B cell (primary cell): ENCODE results near the gene SGCD. TPM values are rescaled to one million over a fixed set of nuclear protein-coding genes. Genes with fewer than 3 reads are reported as not detected.

Experiments
- ATAC-seq: fragments of 200-7000 bp; cut with Tn5 transposase; one replicate; pipeline ENCODE4 v1.10.0; 2021; ENCODE audit warnings: low read depth, mild to moderate bottlenecking, moderate number of reproducible peaks, moderate library complexity
- CTCF ChIA-PET: fragments of 350-600 bp; sonication (Branson Sonifier 250); formaldehyde crosslinking; loops from one replicate; lab custom pipeline; 2021; ENCODE audit warnings: antibody characterized with exemption, inconsistent platforms; lab: Charles Lee
- POLR2A ChIA-PET: fragments of 350-600 bp; sonication (Branson Sonifier 250); formaldehyde crosslinking; loops from one replicate; lab custom pipeline; 2021; ENCODE audit warnings: antibody characterized with exemption; lab: Charles Lee
- DNase-seq: peaks from one replicate; pipeline ENCODE4 v3.0.0; 2013
- H2AFZ ChIP-seq: 2 replicates; pipeline ENCODE4 v1.6.1; 2012; ENCODE audit warnings: mild to moderate bottlenecking, low read depth, low read length; ENCODE audit not compliant: insufficient read depth, poor library complexity, severe bottlenecking
- H3K27ac ChIP-seq, 2 donors: 1 replicate in 1 of 2; 2 replicates in 1 of 2; pipeline ENCODE4 v1.5.1; 2012 to 2013; ENCODE audit warnings: low read length in 2 of 2, mild to moderate bottlenecking in 2 of 2, moderate library complexity in 1 of 2
- H3K27me3 ChIP-seq, 4 experiments: fragments of 200-600 bp in 1 of 4; sonication (generic) in 1 of 4; replicated peaks in 1 of 4; 1 replicate in 2 of 4; 2 replicates in 2 of 4; pipeline versions ENCODE4 v1.6.1 to v1.7.0; 2013 to 2016; ENCODE audit warnings: low read length in 3 of 4, mild to moderate bottlenecking in 2 of 4, mixed read lengths in 1 of 4, moderate library complexity in 1 of 4; ENCODE audit not compliant: insufficient read depth in 4 of 4, control insufficient read depth in 3 of 4; ENCODE audit errors: control extremely low read depth in 1 of 4
- H3K36me3 ChIP-seq, 2 experiments: replicated peaks in 1 of 2; 1 replicate in 1 of 2; 2 replicates in 1 of 2; pipeline versions ENCODE4 v1.6.1 to v1.7.1; 2013; ENCODE audit warnings: low read length in 1 of 2; ENCODE audit not compliant: insufficient read depth in 2 of 2, control insufficient read depth in 1 of 2; ENCODE audit errors: control extremely low read depth in 1 of 2, extremely low read depth in 1 of 2
- H3K4me1 ChIP-seq, 2 donors: fragments of 200-600 bp in 1 of 2; sonication (generic) in 1 of 2; 1 replicate in 1 of 2; 2 replicates in 1 of 2; pipeline versions ENCODE4 v1.5.1 to v1.6.1; 2013 to 2017; ENCODE audit warnings: low read length in 2 of 2; ENCODE audit not compliant: control insufficient read depth in 2 of 2, insufficient read depth in 2 of 2
- H3K4me2 ChIP-seq: replicated peaks from 2 replicates; pipeline ENCODE3; 2012; ENCODE audit warnings: mild to moderate bottlenecking, low read depth, low read length; ENCODE audit not compliant: poor library complexity, severe bottlenecking
- H3K4me3 ChIP-seq, 5 experiments: fragments of 200-600 bp in 1 of 5; sonication (generic) in 1 of 5; 1 replicate in 3 of 5; 2 replicates in 2 of 5; pipeline versions ENCODE4 v1.5.1 to v1.7.0; 2011 to 2016; ENCODE audit warnings: low read length in 4 of 5, mild to moderate bottlenecking in 4 of 5, low read depth in 2 of 5, control low read depth in 1 of 5, moderate library complexity in 1 of 5; ENCODE audit not compliant: insufficient read depth in 1 of 5; ENCODE audit errors: control extremely low read depth in 1 of 5, extremely low read depth in 1 of 5
- H3K79me2 ChIP-seq: fragments of 200-600 bp; sonication (generic); one replicate; pipeline ENCODE4 v1.6.0; 2016; ENCODE audit warnings: low read length; ENCODE audit not compliant: control insufficient read depth, insufficient read depth
- H3K9ac ChIP-seq: fragments of 200-600 bp; sonication (generic); 2 replicates; pipeline ENCODE4 v1.6.1; 2017; ENCODE audit warnings: mild to moderate bottlenecking, low read length, moderate library complexity
- H3K9me3 ChIP-seq, 3 donors: one replicate each; pipeline versions ENCODE4 v1.6.1 to v1.7.1; 2013; ENCODE audit warnings: low read length in 2 of 3; ENCODE audit not compliant: control insufficient read depth in 2 of 3, insufficient read depth in 1 of 3; ENCODE audit errors: control extremely low read depth in 1 of 3
- H4K20me1 ChIP-seq: 2 replicates; pipeline ENCODE4 v1.6.0; 2012; ENCODE audit warnings: mild to moderate bottlenecking, low read length; ENCODE audit not compliant: insufficient read depth, control insufficient read depth, poor library complexity, severe bottlenecking
- H3K27ac Mint-ChIP-seq: one replicate; pipeline ENCODE4 v1.8.0; 2021; ENCODE audit warnings: mixed read lengths
- H3K27me3 Mint-ChIP-seq: one replicate; pipeline ENCODE4 v1.8.0; 2021; ENCODE audit warnings: mixed read lengths
- H3K4me1 Mint-ChIP-seq: one replicate; pipeline ENCODE4 v1.8.0; 2021; ENCODE audit warnings: mixed read lengths
- H3K4me3 Mint-ChIP-seq: one replicate; pipeline ENCODE4 v1.8.0; 2021; ENCODE audit warnings: mixed read lengths
- H3K9me3 Mint-ChIP-seq: one replicate; pipeline ENCODE4 v1.8.0; 2022; ENCODE audit warnings: mixed read lengths; ENCODE audit not compliant: insufficient read depth
- EZH2 ChIP-seq: IDR thresholded peaks from 2 replicates; pipeline ENCODE4 v1.6.1; 2012; ENCODE audit warnings: borderline replicate concordance, low read depth, mild to moderate bottlenecking, moderate library complexity, low read length; ENCODE audit not compliant: insufficient read depth, poor library complexity, severe bottlenecking
- WGBS: methylation state at CpG from one replicate; pipeline ENCODE4 v1.1.5; 2013; ENCODE audit warnings: missing lambda C conversion rate; ENCODE audit not compliant: insufficient coverage; 5-methylcytosine and 5-hydroxymethylcytosine counted together
- intact Hi-C: fragments of 100-400 bp; cut with micrococcal nuclease; formaldehyde crosslinking; loops from one replicate; pipeline ENCODE4 v1.10.0; 2022
- polyA plus RNA-seq: library from polyadenylated mRNA; depleted of rRNA; stranded (reverse); fragments of >200 nt; gene quantifications from 2 replicates; pipeline ENCODE4 v1.2.3, GENCODE V29; 2012
- total RNA-seq, 2 donors: library from RNA; stranded (reverse); fragments of 120-200 nt in 1 of 2; gene quantifications; 1 replicate in 1 of 2; 2 replicates in 1 of 2; pipeline versions ENCODE4 v1.2.3 to v1.2.4, GENCODE V29; 2013 to 2022
- TF ChIP-seq, protein P1 (sequence below): fragments of 200-600 bp; IDR thresholded peaks from one replicate; pipeline ENCODE4 v1.8.0; 2022; ENCODE audit warnings: antibody characterized with exemption, mild to moderate bottlenecking

The SGCD gene
- total and polyA plus RNA-seq, 2 donors (not counting 1 experiment from before 2014, with no cell fraction given): not detected

DNA sequence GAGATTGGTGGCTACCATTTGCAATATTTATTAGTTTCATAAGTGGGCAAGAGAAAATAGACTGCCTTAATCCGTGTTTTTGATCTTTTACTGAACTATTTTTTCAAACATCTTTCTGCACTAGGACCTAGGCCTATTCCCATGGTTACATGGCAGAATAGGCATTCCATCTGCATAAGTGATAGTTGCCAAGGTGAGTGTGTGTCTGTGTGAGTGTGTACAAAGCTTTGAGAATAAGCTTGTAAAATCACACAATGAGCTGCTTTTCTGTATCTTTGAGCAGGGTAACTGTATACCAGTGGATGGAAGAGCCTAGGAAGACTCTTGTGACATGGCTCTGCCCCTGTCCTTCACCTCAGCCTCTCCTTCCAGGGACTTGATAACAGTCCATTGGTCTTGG lies 92.7 kb downstream of the SGCD start:
- Histone ChIP-seq H3K36me3 (no peaks in the 10 kb centered on the region), H3K9me3 (no peaks in the 10 kb centered on the region)
- intact Hi-C loops: loop anchor here (5.0 kb wide), 1 partner anchor 37 kb away; no protein-coding TSS in a partner anchor

DNA sequence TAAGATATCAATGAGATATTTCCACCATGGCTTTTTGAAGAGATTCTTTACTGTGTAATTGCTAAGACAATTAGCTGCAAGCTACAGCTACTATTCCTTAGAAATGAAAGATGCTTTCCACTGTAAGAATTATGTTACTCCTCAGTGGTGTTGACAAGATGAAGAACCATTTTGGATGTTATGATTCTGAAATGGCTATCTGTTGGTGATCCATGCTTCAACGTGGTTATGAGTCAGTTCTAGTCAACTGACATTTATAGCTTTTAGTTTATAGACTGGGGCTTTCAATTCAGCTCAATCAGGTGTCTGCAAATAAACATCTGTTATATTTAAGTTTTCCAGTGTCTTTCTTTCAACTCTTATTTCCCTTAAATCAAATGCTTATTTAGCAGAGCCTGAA lies 93.7 kb downstream of the SGCD start:
- Mint-ChIP-seq H3K4me1 (no peaks in the 10 kb centered on the region), H3K27ac (no peak overlapping the region), H3K9me3 (no peaks in the 10 kb centered on the region), H3K27me3 (peaks cover 3% of the 10 kb centered on the region), H3K4me3 (no peak overlapping the region)
- Histone ChIP-seq H3K9ac (no peak overlapping the region), H3K27ac (no peak overlapping the region), H3K9me3 (no peaks in the 10 kb centered on the region), H3K4me2 (no peak overlapping the region), H3K79me2 (no peaks in the 10 kb centered on the region), H2AFZ (no peak overlapping the region), H3K36me3 (no peaks in the 10 kb centered on the region), H3K27me3 (no peaks in the 10 kb centered on the region), H3K4me1 (no peaks in the 10 kb centered on the region), H4K20me1 (no peaks in the 10 kb centered on the region), H3K4me3 (no peak overlapping the region)
- TF ChIP-seq, protein P1, sequence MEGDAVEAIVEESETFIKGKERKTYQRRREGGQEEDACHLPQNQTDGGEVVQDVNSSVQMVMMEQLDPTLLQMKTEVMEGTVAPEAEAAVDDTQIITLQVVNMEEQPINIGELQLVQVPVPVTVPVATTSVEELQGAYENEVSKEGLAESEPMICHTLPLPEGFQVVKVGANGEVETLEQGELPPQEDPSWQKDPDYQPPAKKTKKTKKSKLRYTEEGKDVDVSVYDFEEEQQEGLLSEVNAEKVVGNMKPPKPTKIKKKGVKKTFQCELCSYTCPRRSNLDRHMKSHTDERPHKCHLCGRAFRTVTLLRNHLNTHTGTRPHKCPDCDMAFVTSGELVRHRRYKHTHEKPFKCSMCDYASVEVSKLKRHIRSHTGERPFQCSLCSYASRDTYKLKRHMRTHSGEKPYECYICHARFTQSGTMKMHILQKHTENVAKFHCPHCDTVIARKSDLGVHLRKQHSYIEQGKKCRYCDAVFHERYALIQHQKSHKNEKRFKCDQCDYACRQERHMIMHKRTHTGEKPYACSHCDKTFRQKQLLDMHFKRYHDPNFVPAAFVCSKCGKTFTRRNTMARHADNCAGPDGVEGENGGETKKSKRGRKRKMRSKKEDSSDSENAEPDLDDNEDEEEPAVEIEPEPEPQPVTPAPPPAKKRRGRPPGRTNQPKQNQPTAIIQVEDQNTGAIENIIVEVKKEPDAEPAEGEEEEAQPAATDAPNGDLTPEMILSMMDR: no peak
- no peak for TF ChIP-seq EZH2
- DNase-seq: no peak
- ChIA-PET POLR2A (no interaction called here), CTCF (no interaction called here)
- intact Hi-C loops: no loop called here
- ATAC-seq: no peak
- no CpG with 5 or more reads among the region's 1 CpG for WGBS

More for the DNA sequence above, 92.7 kb downstream of the SGCD start:
- peaks cover 3% of the 10 kb centered on the region for H3K27me3 Mint-ChIP-seq
- no peak for DNase-seq
- Histone ChIP-seq H3K4me3 (no peak overlapping the region), H3K27me3 (no peaks in the 10 kb centered on the region), H2AFZ (no peak overlapping the region), H3K79me2 (no peaks in the 10 kb centered on the region), H3K4me1 (no peaks in the 10 kb centered on the region), H3K27ac (no peak overlapping the region), H3K9ac (no peak overlapping the region), H4K20me1 (no peaks in the 10 kb centered on the region), H3K4me2 (no peak overlapping the region)
- ATAC-seq: no peak
- no peaks in the 10 kb centered on the region for H3K4me1 Mint-ChIP-seq
- H3K27ac Mint-ChIP-seq: no peak overlapping the region
- H3K4me3 Mint-ChIP-seq: no peak overlapping the region
- ChIA-PET POLR2A (no interaction called here), CTCF (no interaction called here)
- H3K9me3 Mint-ChIP-seq: no peaks in the 10 kb centered on the region
- TF ChIP-seq EZH2: no peak
- TF ChIP-seq, protein P1: no peak
- no CpG with 5 or more reads among the region's 1 CpG for WGBS
